Measurements from ENCODE around the gene ABTB1.

ABTB1 gene

GRCh38 chr3:127706785-127707351, 34.1 kb downstream of the ABTB1 start:
- Histone ChIP-seq H3K9ac (ENCODE audit: low read depth, low read length, poor library complexity) (no peak overlapping the region), H2BK120ac (ENCODE audit: low read depth, low read length) (no peak overlapping the region), H3K9me3 (replicated peaks in 1 of 2; ENCODE audit: control insufficient read depth in 2 of 2, insufficient read depth in 1 of 2, low read depth in 1 of 2, low read length in 2 of 2) (no peaks in the 10 kb centered on the region), H3K36me3 (replicated peaks in 1 of 2; ENCODE audit: control insufficient read depth in 2 of 2, insufficient read depth in 2 of 2, low read length in 2 of 2) (no peaks in the 10 kb centered on the region), H2AK5ac (ENCODE audit: low read depth, low read length) (peak overlapping the region; percentile 35), H2BK15ac (ENCODE audit: low read length) (no peak overlapping the region), H4K91ac (ENCODE audit: low read depth, low read length, poor library complexity) (no peak overlapping the region), H3K4me1 (ENCODE audit: control insufficient read depth in 2 of 2, insufficient read depth in 1 of 2, low read depth in 1 of 2, low read length in 2 of 2) (peaks cover 0 to 4% of the 10 kb centered on the region in 2 donors), H2BK12ac (ENCODE audit: low read length) (no peak overlapping the region), H3K23ac (ENCODE audit: low read depth, low read length, poor library complexity) (no peak overlapping the region), H3K14ac (ENCODE audit: low read length) (no peak overlapping the region), H3K4ac (ENCODE audit: low read length) (no peak overlapping the region), H3K4me2 (ENCODE audit: insufficient read depth, low read length, poor library complexity, severe bottlenecking) (no peak overlapping the region), H3K27me3 (ENCODE audit: control insufficient read depth in 3 of 3, insufficient read depth in 3 of 3, low read depth in 1 of 3, low read length in 3 of 3) (peaks cover 0 to 8% (median 0%) of the 10 kb centered on the region in 3 experiments), H3K79me1 (ENCODE audit: low read depth, low read length) (peaks cover 2% of the 10 kb centered on the region), H4K8ac (ENCODE audit: low read depth, low read length) (no peak overlapping the region), H3K18ac (ENCODE audit: low read length) (peak overlapping the region; percentile 11), H3K27ac (replicated peaks; ENCODE audit: low read length) (no peak overlapping the region), H2BK5ac (ENCODE audit: low read length) (no peak overlapping the region), H3K4me3 (ENCODE audit: low read length in 2 of 2) (peak overlapping the region in 1 of 2 donors; percentile 18), H2AFZ (ENCODE audit: low read length) (no peak overlapping the region)
- no CpG with 5 or more reads among the region's 16 CpGs for WGBS, 2 donors (ENCODE audit: extremely low coverage in 2 of 2, insufficient read length in 2 of 2, insufficient replicate concordance in 1 of 2)
- no peak for DNase-seq (ENCODE audit: low spot score)

DNA sequence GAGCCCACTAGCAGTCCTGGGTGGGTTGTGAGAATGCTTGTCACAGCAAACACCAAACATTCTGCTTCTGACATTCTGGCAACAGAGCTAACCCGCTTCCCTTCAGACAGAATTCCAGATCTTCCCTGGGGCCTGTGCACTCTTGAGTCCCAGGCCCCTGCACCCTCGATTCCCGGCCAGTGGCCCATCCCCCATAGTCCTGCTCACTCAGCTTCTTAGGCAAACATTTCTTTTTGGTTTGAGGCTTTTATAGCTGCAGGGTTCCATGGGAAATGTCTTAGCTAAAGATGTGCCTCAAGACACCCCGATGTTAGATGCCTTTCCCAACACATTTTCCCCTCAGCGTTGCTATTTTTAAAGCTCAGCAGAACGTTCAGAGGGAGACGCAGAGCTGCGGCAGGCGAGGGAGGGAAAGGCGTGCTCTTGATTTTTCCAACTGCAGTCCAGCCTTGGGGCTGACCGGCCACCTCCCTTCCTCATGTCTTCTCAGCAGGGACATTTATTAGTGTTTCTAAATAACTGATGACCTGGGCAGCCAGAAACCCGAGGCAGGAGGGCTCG, 35.2 kb downstream of the ABTB1 start:
- Histone ChIP-seq H3K18ac (ENCODE audit: low read length) (no peak overlapping the region), H3K9ac (ENCODE audit: low read depth, low read length, poor library complexity) (no peak overlapping the region), H3K14ac (ENCODE audit: low read length) (no peak overlapping the region), H3K36me3 (replicated peaks in 1 of 2; ENCODE audit: control insufficient read depth in 2 of 2, insufficient read depth in 2 of 2, low read length in 2 of 2) (no peaks in the 10 kb centered on the region), H3K27me3 (ENCODE audit: control insufficient read depth in 3 of 3, insufficient read depth in 3 of 3, low read depth in 1 of 3, low read length in 3 of 3) (peaks cover 0 to 11% (median 0%) of the 10 kb centered on the region in 3 experiments), H3K4me1 (ENCODE audit: control insufficient read depth in 2 of 2, insufficient read depth in 1 of 2, low read depth in 1 of 2, low read length in 2 of 2) (peaks cover 0 to 4% of the 10 kb centered on the region in 2 donors), H2BK120ac (ENCODE audit: low read depth, low read length) (no peak overlapping the region), H2BK12ac (ENCODE audit: low read length) (no peak overlapping the region), H3K9me3 (replicated peaks in 1 of 2; ENCODE audit: control insufficient read depth in 2 of 2, insufficient read depth in 1 of 2, low read depth in 1 of 2, low read length in 2 of 2) (no peaks in the 10 kb centered on the region), H3K79me1 (ENCODE audit: low read depth, low read length) (peaks cover 2% of the 10 kb centered on the region), H2BK5ac (ENCODE audit: low read length) (no peak overlapping the region), H4K8ac (ENCODE audit: low read depth, low read length) (no peak overlapping the region), H4K91ac (ENCODE audit: low read depth, low read length, poor library complexity) (no peak overlapping the region), H2AFZ (ENCODE audit: low read length) (no peak overlapping the region), H2AK5ac (ENCODE audit: low read depth, low read length) (no peak overlapping the region), H3K23ac (ENCODE audit: low read depth, low read length, poor library complexity) (no peak overlapping the region), H3K27ac (replicated peaks; ENCODE audit: low read length) (no peak overlapping the region), H3K4me2 (ENCODE audit: insufficient read depth, low read length, poor library complexity, severe bottlenecking) (no peak overlapping the region), H3K4ac (ENCODE audit: low read length) (no peak overlapping the region), H2BK15ac (ENCODE audit: low read length) (no peak overlapping the region), H3K4me3 (ENCODE audit: low read length in 2 of 2) (no peak overlapping the region)
- no peak for DNase-seq (ENCODE audit: low spot score)
- no CpG with 5 or more reads among the region's 13 CpGs for WGBS, 2 donors (ENCODE audit: extremely low coverage in 2 of 2, insufficient read length in 2 of 2, insufficient replicate concordance in 1 of 2)

GRCh38 chr3:127708837-127709236, 36.1 kb downstream of the ABTB1 start:
- no peak overlapping the region for H2AFZ ChIP-seq (ENCODE audit: low read length)
- H2BK5ac ChIP-seq (ENCODE audit: low read length) = no peak overlapping the region
- H3K9ac ChIP-seq (ENCODE audit: low read depth, low read length, poor library complexity) = no peak overlapping the region
- H2BK15ac ChIP-seq (ENCODE audit: low read length) = no peak overlapping the region
- no peak overlapping the region for H4K91ac ChIP-seq (ENCODE audit: low read depth, low read length, poor library complexity)
- no peak for DNase-seq (ENCODE audit: low spot score)
- no peak overlapping the region for H3K27ac ChIP-seq (replicated peaks; ENCODE audit: low read length)
- no peak overlapping the region for H3K23ac ChIP-seq (ENCODE audit: low read depth, low read length, poor library complexity)
- H3K36me3 ChIP-seq (replicated peaks in 1 of 2; ENCODE audit: control insufficient read depth in 2 of 2, insufficient read depth in 2 of 2, low read length in 2 of 2) = no peaks in the 10 kb centered on the region
- H2BK12ac ChIP-seq (ENCODE audit: low read length) = no peak overlapping the region
- H4K8ac ChIP-seq (ENCODE audit: low read depth, low read length) = no peak overlapping the region
- no peak overlapping the region for H3K4me2 ChIP-seq (ENCODE audit: insufficient read depth, low read length, poor library complexity, severe bottlenecking)
- H3K4me1 ChIP-seq (ENCODE audit: control insufficient read depth in 2 of 2, insufficient read depth in 1 of 2, low read depth in 1 of 2, low read length in 2 of 2) = peaks cover 0 to 9% of the 10 kb centered on the region in 2 donors
- no peak overlapping the region for H3K4ac ChIP-seq (ENCODE audit: low read length)
- H3K18ac ChIP-seq (ENCODE audit: low read length) = no peak overlapping the region
- H2BK120ac ChIP-seq (ENCODE audit: low read depth, low read length) = no peak overlapping the region
- H3K9me3 ChIP-seq (replicated peaks in 1 of 2; ENCODE audit: control insufficient read depth in 2 of 2, insufficient read depth in 1 of 2, low read depth in 1 of 2, low read length in 2 of 2) = no peaks in the 10 kb centered on the region
- peaks cover 2% of the 10 kb centered on the region for H3K79me1 ChIP-seq (ENCODE audit: low read depth, low read length)
- H3K27me3 ChIP-seq (ENCODE audit: control insufficient read depth in 3 of 3, insufficient read depth in 3 of 3, low read depth in 1 of 3, low read length in 3 of 3) = peaks cover 0 to 18% (median 0%) of the 10 kb centered on the region in 3 experiments
- no CpG with 5 or more reads among the region's 2 CpGs for WGBS, 2 donors (ENCODE audit: extremely low coverage in 2 of 2, insufficient read length in 2 of 2, insufficient replicate concordance in 1 of 2)
- H3K14ac ChIP-seq (ENCODE audit: low read length) = no peak overlapping the region
- no peak overlapping the region for H3K4me3 ChIP-seq (ENCODE audit: low read length in 2 of 2)
- H2AK5ac ChIP-seq (ENCODE audit: low read depth, low read length) = no peak overlapping the region

GRCh38 chr3:127709320-127710060, 36.7 kb downstream of the ABTB1 start:
- Histone ChIP-seq H3K4ac (ENCODE audit: low read length) (no peak overlapping the region), H3K23ac (ENCODE audit: low read depth, low read length, poor library complexity) (no peak overlapping the region), H3K4me3 (ENCODE audit: low read length in 2 of 2) (no peak overlapping the region), H2AFZ (ENCODE audit: low read length) (no peak overlapping the region), H3K9me3 (replicated peaks in 1 of 2; ENCODE audit: control insufficient read depth in 2 of 2, insufficient read depth in 1 of 2, low read depth in 1 of 2, low read length in 2 of 2) (no peaks in the 10 kb centered on the region), H2BK5ac (ENCODE audit: low read length) (no peak overlapping the region), H3K79me1 (ENCODE audit: low read depth, low read length) (peaks cover 2% of the 10 kb centered on the region), H4K8ac (ENCODE audit: low read depth, low read length) (no peak overlapping the region), H2BK15ac (ENCODE audit: low read length) (no peak overlapping the region), H3K18ac (ENCODE audit: low read length) (no peak overlapping the region), H3K4me2 (ENCODE audit: insufficient read depth, low read length, poor library complexity, severe bottlenecking) (no peak overlapping the region), H3K36me3 (replicated peaks in 1 of 2; ENCODE audit: control insufficient read depth in 2 of 2, insufficient read depth in 2 of 2, low read length in 2 of 2) (no peaks in the 10 kb centered on the region), H4K91ac (ENCODE audit: low read depth, low read length, poor library complexity) (no peak overlapping the region), H2BK12ac (ENCODE audit: low read length) (no peak overlapping the region), H2BK120ac (ENCODE audit: low read depth, low read length) (no peak overlapping the region), H3K4me1 (ENCODE audit: control insufficient read depth in 2 of 2, insufficient read depth in 1 of 2, low read depth in 1 of 2, low read length in 2 of 2) (peaks cover 2 to 14% of the 10 kb centered on the region in 2 donors), H2AK5ac (ENCODE audit: low read depth, low read length) (no peak overlapping the region), H3K27me3 (ENCODE audit: control insufficient read depth in 3 of 3, insufficient read depth in 3 of 3, low read depth in 1 of 3, low read length in 3 of 3) (peaks cover 0 to 18% (median 0%) of the 10 kb centered on the region in 3 experiments), H3K27ac (replicated peaks; ENCODE audit: low read length) (no peak overlapping the region), H3K14ac (ENCODE audit: low read length) (no peak overlapping the region), H3K9ac (ENCODE audit: low read depth, low read length, poor library complexity) (peak overlapping the region; percentile 1)
- no CpG with 5 or more reads among the region's 3 CpGs for WGBS, 2 donors (ENCODE audit: extremely low coverage in 2 of 2, insufficient read length in 2 of 2, insufficient replicate concordance in 1 of 2)
- DNase-seq (ENCODE audit: low spot score) = no peak
